ENCODE results near the gene MYO15B.

MYO15B gene

GRCh38 chr17:75611851-75612429, 24.3 kb downstream of the MYO15B start:
- DNase-seq (ENCODE audit: low read depth): no peak
- no peak for TF ChIP-seq CTCF (IDR thresholded peaks at IDR 0.05; ENCODE audit: control insufficient read depth, insufficient read depth, low read depth, low read length, missing control alignments)
- no peak overlapping the region for H3K4me3 ChIP-seq (ENCODE audit: control insufficient read depth, low read depth, low read length)

- no peak overlapping the region for H3K4me3 ChIP-seq (ENCODE audit: control insufficient read depth, low read depth, low read length)
- no peak for DNase-seq (ENCODE audit: low read depth)
- TF ChIP-seq CTCF (IDR thresholded peaks at IDR 0.05; ENCODE audit: control insufficient read depth, insufficient read depth, low read depth, low read length, missing control alignments): no peak
Measured at GRCh38 chr17:75612906-75613626, 25.5 kb downstream of the MYO15B start.

- H3K4me3 ChIP-seq (ENCODE audit: control insufficient read depth, low read depth, low read length): no peak overlapping the region
- no peak for DNase-seq (ENCODE audit: low read depth)
- no peak for TF ChIP-seq CTCF (IDR thresholded peaks at IDR 0.05; ENCODE audit: control insufficient read depth, insufficient read depth, low read depth, low read length, missing control alignments)
Measured at GRCh38 chr17:75614006-75614405, 26.4 kb downstream of the MYO15B start.

- DNase-seq (ENCODE audit: low read depth): no peak
- no peak for TF ChIP-seq CTCF (IDR thresholded peaks at IDR 0.05; ENCODE audit: control insufficient read depth, insufficient read depth, low read depth, low read length, missing control alignments)
Measured at GRCh38 chr17:75614556-75615270, 27.1 kb downstream of the MYO15B start.

GRCh38 chr17:75615301-75615700, 27.7 kb downstream of the MYO15B start:
- H3K4me3 ChIP-seq (ENCODE audit: control insufficient read depth, low read depth, low read length): no peak overlapping the region
- no peak for DNase-seq (ENCODE audit: low read depth)
- no peak for TF ChIP-seq CTCF (IDR thresholded peaks at IDR 0.05; ENCODE audit: control insufficient read depth, insufficient read depth, low read depth, low read length, missing control alignments)

More at GRCh38 chr17:75614556-75615270, 27.1 kb downstream of the MYO15B start:
- no peak overlapping the region for H3K4me3 ChIP-seq (ENCODE audit: control insufficient read depth, low read depth, low read length)

GRCh38 chr17:75616521-75617122, 29.0 kb downstream of the MYO15B start:
- TF ChIP-seq CTCF (IDR thresholded peaks at IDR 0.05; ENCODE audit: control insufficient read depth, insufficient read depth, low read depth, low read length, missing control alignments): no peak
- no peak overlapping the region for H3K4me3 ChIP-seq (ENCODE audit: control insufficient read depth, low read depth, low read length)
- no peak for DNase-seq (ENCODE audit: low read depth)

Data from AG09309 (cell line).